ENCODE measurements around the gene ENC1. TPM values are rescaled to one million over a fixed set of nuclear protein-coding genes. Genes with fewer than 3 reads are reported as not detected.
A peak's percentile ranks its signal among the peaks of the same experiment; 100 is the strongest.

ENC1 gene
- total RNA-seq, 2 experiments from 2014 or later, result 0.38 to 1.5 TPM

DNA sequence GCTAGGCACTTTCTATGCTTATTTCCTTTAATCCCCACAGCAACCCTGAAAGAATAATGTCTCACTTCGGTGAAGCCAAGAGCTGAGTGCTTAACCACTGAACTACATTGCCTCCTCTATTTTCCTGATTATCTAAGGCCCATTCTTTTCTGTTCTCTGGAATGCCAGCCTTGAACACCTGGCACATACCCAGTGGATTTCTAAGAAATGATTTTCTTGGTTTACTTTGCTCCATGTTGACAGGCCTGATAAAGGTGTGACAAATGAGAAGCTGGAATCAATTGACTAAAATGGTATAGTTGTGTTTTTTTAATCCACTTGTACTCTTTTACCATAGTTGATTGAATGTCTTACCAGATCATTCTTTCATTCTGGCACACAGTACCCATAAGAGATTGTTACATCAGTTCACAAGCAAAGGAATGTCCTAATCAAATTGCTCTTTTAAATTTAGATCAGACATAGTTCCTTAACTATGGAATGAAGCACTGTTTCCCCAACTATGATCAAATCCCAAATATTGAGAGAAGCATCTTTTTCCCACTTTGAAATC is 9.0 kb upstream of the ENC1 start:
- no peaks in the 10 kb centered on the region for H3K36me3 Mint-ChIP-seq
- peaks cover 51% of the 10 kb centered on the region for H3K27me3 Mint-ChIP-seq
- H3K27ac Mint-ChIP-seq, result no peak overlapping the region
- CTCF ChIA-PET, result interaction anchor here (0.7 to 1.7 kb wide), 11 partner anchors 8 to 1061 kb away, joined by 3 to 24 read pairs (median 4); partner anchors contain the start of gene ENC1
- DNase-seq (no peak), ATAC-seq (no peak)
- no peaks in the 10 kb centered on the region for H3K9me3 Mint-ChIP-seq (ENCODE audit: low read depth)
- peaks cover 8% of the 10 kb centered on the region for H3K4me1 Mint-ChIP-seq
- no peak overlapping the region for H3K4me3 Mint-ChIP-seq

DNA sequence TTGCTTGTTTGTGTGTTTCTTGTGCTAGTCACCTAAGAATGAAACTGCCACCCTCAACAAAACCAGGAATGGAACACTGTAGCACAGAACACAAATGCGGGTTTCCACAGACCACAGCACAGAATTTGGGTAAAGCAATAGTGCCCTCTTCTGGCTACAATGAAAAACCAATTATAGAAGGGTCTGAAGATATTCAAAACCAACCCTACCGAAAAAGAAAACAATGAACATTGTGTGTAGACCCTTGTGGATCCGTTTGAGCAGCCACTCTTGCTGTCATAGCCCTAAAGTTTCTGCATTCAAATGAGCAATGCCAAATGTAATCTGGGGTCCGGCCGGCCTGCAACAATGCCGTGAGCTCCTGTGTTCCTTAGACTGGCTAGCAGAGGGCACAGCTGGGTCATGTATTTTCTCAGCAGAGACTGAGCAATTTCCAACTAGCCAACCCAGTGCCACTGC is 8.3 kb upstream of the ENC1 start:
- H3K36me3 Mint-ChIP-seq, result no peaks in the 10 kb centered on the region
- ATAC-seq (peak; percentile 80), DNase-seq (peak; percentile 62)
- CTCF ChIA-PET, result interaction anchor here (0.7 to 1.7 kb wide), 10 partner anchors 8 to 1060 kb away, joined by 3 to 24 read pairs (median 4); partner anchors contain the start of gene ENC1
- no peaks in the 10 kb centered on the region for H3K9me3 Mint-ChIP-seq (ENCODE audit: low read depth)
- H3K4me1 Mint-ChIP-seq, result peaks cover 8% of the 10 kb centered on the region
- H3K27ac Mint-ChIP-seq, result no peak overlapping the region
- no peak overlapping the region for H3K4me3 Mint-ChIP-seq
- H3K27me3 Mint-ChIP-seq, result peaks cover 56% of the 10 kb centered on the region

GRCh38 chr5:74647096-74647495 is 6.6 kb upstream of the ENC1 start:
- DNase-seq (no peak), ATAC-seq (no peak)
- H3K36me3 Mint-ChIP-seq, result no peaks in the 10 kb centered on the region
- no peaks in the 10 kb centered on the region for H3K9me3 Mint-ChIP-seq (ENCODE audit: low read depth)
- peaks cover 73% of the 10 kb centered on the region for H3K27me3 Mint-ChIP-seq
- H3K4me3 Mint-ChIP-seq, result no peak overlapping the region
- H3K4me1 Mint-ChIP-seq, result peaks cover 9% of the 10 kb centered on the region
- no peak overlapping the region for H3K27ac Mint-ChIP-seq
- CTCF ChIA-PET, result interaction anchor here (2.0 kb wide), 1 partner anchor 745 kb away, joined by 11 read pairs; no protein-coding TSS in a partner anchor

- Mint-ChIP-seq H3K4me1 (peaks cover 27% of the 10 kb centered on the region), H3K27ac (no peak overlapping the region), H3K4me3 (no peak overlapping the region), H3K27me3 (peaks cover 82% of the 10 kb centered on the region), H3K36me3 (no peaks in the 10 kb centered on the region), H3K9me3 (ENCODE audit: low read depth) (no peaks in the 10 kb centered on the region)
- DNase-seq (no peak), ATAC-seq (no peak)
- CTCF ChIA-PET, result interaction anchor here (6.0 kb wide), 1 partner anchor 741 kb away, joined by 29 read pairs; no protein-coding TSS in a partner anchor
These were observed 2.6 kb upstream of the ENC1 start for GRCh38 chr5:74643111-74643562.

DNA sequence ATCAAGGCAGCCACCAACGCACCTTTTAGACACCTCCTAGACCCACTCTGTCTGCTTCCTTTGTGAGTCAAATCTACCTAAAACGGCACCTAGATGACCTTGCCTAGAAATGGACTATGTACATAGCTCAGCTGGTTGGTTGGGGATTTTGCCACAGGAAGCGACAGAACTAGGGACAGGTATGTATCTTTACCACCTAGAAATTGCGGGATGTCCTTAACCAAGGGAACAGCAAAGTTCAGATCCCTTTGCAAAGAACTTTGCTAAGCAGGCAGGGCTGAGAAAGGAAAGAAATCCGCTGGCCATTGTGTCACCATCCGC is 2.0 kb upstream of the ENC1 start:
- DNase-seq (no peak), ATAC-seq (no peak)
- CTCF ChIA-PET, result interaction anchor here (1.2 to 6.0 kb wide), 3 partner anchors 11 to 740 kb away, joined by 3 to 29 read pairs (median 3); no protein-coding TSS in a partner anchor
- H3K27me3 Mint-ChIP-seq, result peaks cover 87% of the 10 kb centered on the region
- no peaks in the 10 kb centered on the region for H3K9me3 Mint-ChIP-seq (ENCODE audit: low read depth)
- H3K36me3 Mint-ChIP-seq, result no peaks in the 10 kb centered on the region
- no peak overlapping the region for H3K27ac Mint-ChIP-seq
- peaks cover 27% of the 10 kb centered on the region for H3K4me1 Mint-ChIP-seq
- H3K4me3 Mint-ChIP-seq, result no peak overlapping the region

DNA sequence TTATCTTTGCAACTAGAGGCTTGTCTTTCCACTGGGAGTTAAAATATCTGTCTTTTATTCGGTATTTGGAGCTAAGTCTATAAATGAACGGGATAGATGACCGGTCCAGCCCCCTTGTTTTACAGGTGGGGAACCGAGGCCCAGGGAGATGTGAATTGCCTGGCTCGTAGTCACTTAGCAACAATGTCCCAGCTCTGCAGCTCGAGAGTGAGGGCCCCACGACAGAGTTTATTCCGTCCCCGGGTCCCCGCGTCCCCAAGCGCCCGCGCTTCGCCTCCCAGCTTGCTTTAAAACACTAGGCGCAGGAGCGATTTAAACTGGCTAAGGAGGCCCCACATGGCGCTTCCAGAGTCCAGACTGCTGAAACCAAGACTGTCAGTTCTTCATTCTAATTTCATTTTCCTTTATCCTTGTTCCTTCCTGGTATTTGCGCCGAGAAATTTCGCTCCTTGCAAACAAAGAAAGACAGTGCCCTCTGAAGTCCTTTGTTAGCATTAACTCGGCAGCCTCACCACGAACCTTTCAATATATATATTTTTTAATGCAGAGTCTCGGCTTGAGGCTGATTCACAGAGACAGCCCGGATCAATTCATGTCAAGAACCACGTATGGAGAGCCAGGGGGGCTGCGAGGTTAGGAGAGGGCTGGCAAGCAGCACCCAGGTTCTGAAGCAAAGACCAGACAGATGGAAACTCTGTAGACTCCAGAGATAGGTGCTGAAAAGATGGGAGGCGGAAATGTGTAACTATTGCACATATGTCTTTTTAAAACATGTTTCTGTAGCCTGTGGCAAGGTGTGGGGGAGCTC is 1.4 kb upstream of the ENC1 start:
- Mint-ChIP-seq H3K36me3 (no peaks in the 10 kb centered on the region), H3K9me3 (ENCODE audit: low read depth) (no peaks in the 10 kb centered on the region), H3K4me1 (peaks cover 27% of the 10 kb centered on the region), H3K27ac (no peak overlapping the region), H3K27me3 (peaks cover 87% of the 10 kb centered on the region), H3K4me3 (peak overlapping the region; percentile 76)
- ATAC-seq (no peak), DNase-seq (peak; percentile 42)
- CTCF ChIA-PET, result interaction anchor here (1.2 to 6.0 kb wide), 4 partner anchors 12 to 740 kb away, joined by 3 to 29 read pairs (median 4); no protein-coding TSS in a partner anchor

DNA sequence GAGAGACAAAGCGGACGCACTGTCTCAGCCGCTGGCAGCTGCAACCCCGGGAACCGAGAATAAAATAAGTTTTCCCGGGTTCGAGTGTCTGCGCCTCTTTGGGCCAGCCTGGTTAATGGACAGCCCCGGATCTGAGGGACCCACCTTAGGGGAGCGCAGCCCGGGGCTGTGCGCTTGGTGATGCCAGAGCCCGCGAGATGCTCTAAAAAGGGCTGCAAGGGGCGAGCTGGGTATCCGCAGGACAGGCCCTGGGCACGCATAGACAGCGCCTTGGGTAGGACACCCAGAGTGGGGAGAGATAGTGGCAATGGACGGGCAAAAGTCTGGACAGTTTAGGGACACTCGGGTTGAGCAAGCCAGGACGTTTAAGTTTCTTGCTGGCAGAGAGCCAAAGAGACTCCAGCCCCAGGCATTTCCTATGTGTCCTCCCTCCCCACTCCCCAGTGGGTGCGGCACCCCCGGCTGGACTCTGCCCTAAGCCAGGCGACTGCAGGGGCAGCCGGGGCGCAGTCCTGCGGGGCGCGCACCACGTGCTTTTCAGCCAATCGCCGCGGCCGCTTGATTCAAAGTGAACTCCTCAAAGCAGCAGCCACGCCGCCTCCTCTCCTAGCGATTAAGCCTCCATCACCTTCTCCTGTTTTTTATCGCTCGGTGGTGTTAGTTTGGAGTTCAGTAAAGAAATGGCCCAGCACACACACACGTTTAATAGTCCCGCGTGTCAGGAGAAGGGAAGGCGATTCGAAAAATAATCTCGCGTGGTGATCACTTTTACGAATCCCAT is 616 bp upstream of the ENC1 start:
- ATAC-seq, result peak; percentile 18
- Mint-ChIP-seq H3K4me1 (peaks cover 27% of the 10 kb centered on the region), H3K36me3 (no peaks in the 10 kb centered on the region), H3K27ac (no peak overlapping the region), H3K27me3 (peaks cover 84% of the 10 kb centered on the region), H3K9me3 (ENCODE audit: low read depth) (no peaks in the 10 kb centered on the region), H3K4me3 (peak overlapping the region; percentile 76)
- CTCF ChIA-PET, result interaction anchor here (0.6 to 6.0 kb wide), 11 partner anchors 8 to 741 kb away, joined by 3 to 29 read pairs (median 3); partner anchors contain the start of gene HEXB
- peak; percentile 54 for DNase-seq

DNA sequence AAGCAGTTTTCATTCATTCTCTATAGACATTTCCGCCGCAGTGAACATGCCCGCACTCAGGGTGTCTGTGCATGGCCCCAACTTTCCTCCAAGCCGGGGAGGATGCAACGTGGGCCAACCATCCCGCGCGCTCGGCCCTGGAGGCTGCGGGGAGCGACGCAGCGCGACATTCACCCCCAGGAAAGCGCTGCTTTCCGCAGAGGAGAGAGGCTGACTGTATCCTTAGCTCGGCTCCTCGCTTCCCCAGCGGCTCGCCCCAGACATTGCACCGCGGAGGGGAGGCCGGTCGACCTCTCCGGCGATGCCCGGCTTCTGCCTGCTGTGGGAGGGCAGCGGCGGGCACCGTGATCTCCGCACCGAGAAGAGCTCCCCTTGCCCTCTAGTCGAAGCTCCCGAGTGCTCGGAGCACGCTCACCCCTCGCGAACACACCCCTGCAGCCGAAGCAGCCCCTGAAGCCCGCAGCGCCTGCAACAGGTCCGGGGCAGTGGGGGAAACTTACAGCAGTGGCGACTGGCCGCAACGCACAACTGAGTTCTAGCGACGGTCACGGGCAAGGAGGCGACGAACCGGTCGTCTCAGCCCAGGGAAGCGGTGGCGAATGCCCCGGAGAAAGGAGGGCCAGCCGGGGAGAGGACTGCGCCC is 600 bp downstream of the ENC1 start:
- Mint-ChIP-seq H3K27ac (no peak overlapping the region), H3K27me3 (peaks cover 78% of the 10 kb centered on the region), H3K4me3 (peak overlapping the region; percentile 76), H3K9me3 (ENCODE audit: low read depth) (no peaks in the 10 kb centered on the region), H3K4me1 (peaks cover 27% of the 10 kb centered on the region), H3K36me3 (no peaks in the 10 kb centered on the region)
- ATAC-seq (peak; percentile 48), DNase-seq (peak; percentile 48)
- CTCF ChIA-PET, result interaction anchor here (0.7 to 6.0 kb wide), 9 partner anchors 10 to 740 kb away, joined by 3 to 29 read pairs (median 3); partner anchors contain the start of gene HEXB

- DNase-seq (no peak), ATAC-seq (no peak)
- Mint-ChIP-seq H3K27me3 (peaks cover 74% of the 10 kb centered on the region), H3K4me3 (peak overlapping the region; percentile 76), H3K4me1 (peaks cover 27% of the 10 kb centered on the region), H3K36me3 (no peaks in the 10 kb centered on the region), H3K9me3 (ENCODE audit: low read depth) (no peaks in the 10 kb centered on the region), H3K27ac (no peak overlapping the region)
- CTCF ChIA-PET, result interaction anchor here (1.1 to 6.0 kb wide), 3 partner anchors 10 to 737 kb away, joined by 3 to 29 read pairs (median 12); no protein-coding TSS in a partner anchor
These were observed 1.3 kb downstream of the ENC1 start for GRCh38 chr5:74638970-74639806.

GRCh38 chr5:74638544-74638969 is 2.0 kb downstream of the ENC1 start:
- peaks cover 69% of the 10 kb centered on the region for H3K27me3 Mint-ChIP-seq
- H3K9me3 Mint-ChIP-seq (ENCODE audit: low read depth), result no peaks in the 10 kb centered on the region
- CTCF ChIA-PET, result no interaction called here
- no peak overlapping the region for H3K27ac Mint-ChIP-seq
- ATAC-seq, result no peak
- H3K4me3 Mint-ChIP-seq, result no peak overlapping the region
- H3K36me3 Mint-ChIP-seq, result no peaks in the 10 kb centered on the region
- peaks cover 27% of the 10 kb centered on the region for H3K4me1 Mint-ChIP-seq
- no peak for DNase-seq

GRCh38 chr5:74636552-74636951 is 4.0 kb downstream of the ENC1 start:
- Mint-ChIP-seq H3K27ac (no peak overlapping the region), H3K36me3 (no peaks in the 10 kb centered on the region), H3K4me1 (peaks cover 32% of the 10 kb centered on the region), H3K9me3 (ENCODE audit: low read depth) (no peaks in the 10 kb centered on the region), H3K27me3 (peaks cover 57% of the 10 kb centered on the region), H3K4me3 (no peak overlapping the region)
- ATAC-seq, result no peak
- CTCF ChIA-PET, result no interaction called here
- no peak for DNase-seq

DNA sequence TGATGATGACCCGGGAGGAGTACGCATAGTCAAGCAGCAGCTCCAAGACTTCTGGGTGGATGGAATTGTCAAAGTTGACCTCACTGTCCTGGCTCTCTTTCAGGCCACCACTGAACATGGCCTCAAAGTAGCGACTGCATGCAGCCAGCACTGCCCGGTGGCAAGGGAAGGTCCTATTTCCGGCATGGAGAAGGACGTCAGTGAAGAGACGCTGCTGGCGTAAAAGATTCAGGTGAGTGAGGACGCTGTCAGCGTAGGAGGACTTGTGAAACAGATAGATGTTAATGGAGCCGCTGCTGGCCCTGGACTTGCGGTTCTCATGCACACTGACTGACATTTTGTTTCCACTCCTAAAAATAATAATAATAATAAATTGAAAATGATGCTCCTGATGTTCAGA is 4.4 kb downstream of the ENC1 start:
- no peak overlapping the region for H3K27ac Mint-ChIP-seq
- no peak for ATAC-seq
- CTCF ChIA-PET, result no interaction called here
- H3K27me3 Mint-ChIP-seq, result peaks cover 55% of the 10 kb centered on the region
- no peak overlapping the region for H3K4me3 Mint-ChIP-seq
- DNase-seq, result no peak
- no peaks in the 10 kb centered on the region for H3K9me3 Mint-ChIP-seq (ENCODE audit: low read depth)
- H3K4me1 Mint-ChIP-seq, result peaks cover 31% of the 10 kb centered on the region
- H3K36me3 Mint-ChIP-seq, result no peaks in the 10 kb centered on the region
